Stimulated activated naive B cell treated with anti-CD40 and anti-IgM and Interleukin-4, amounts not matched to agents 10 μg/mL and 1 μg/mL and 100 μg/mL, for 72 hours (primary cell): ENCODE measurements around the gene CCDC175.

ENCODE experiments used
- ATAC-seq, 2 donors: fragments of 150-1000 bp; cut with Tn5 transposase; replicated peaks; 2 replicates each; pipeline ENCODE4 v1.10.0; 2021; ENCODE audit warnings: moderate library complexity in 1 of 2
- DNase-seq: peaks from one replicate; pipeline ENCODE4 v3.0.0; 2021
- H3K27ac Mint-ChIP-seq: one replicate; pipeline ENCODE4 v1.8.0; 2022; ENCODE audit warnings: mild to moderate bottlenecking, mixed read lengths
- H3K27me3 Mint-ChIP-seq, 2 donors: one replicate each; pipeline ENCODE4 v1.8.0; 2022; ENCODE audit warnings: mixed read lengths in 2 of 2
- H3K36me3 Mint-ChIP-seq, 2 donors: one replicate each; pipeline ENCODE4 v1.8.0; 2022; ENCODE audit warnings: mixed read lengths in 2 of 2, mild to moderate bottlenecking in 1 of 2
- H3K4me1 Mint-ChIP-seq, 2 donors: one replicate each; pipeline ENCODE4 v1.8.0; 2022; ENCODE audit warnings: mixed read lengths in 2 of 2, mild to moderate bottlenecking in 1 of 2
- H3K4me3 Mint-ChIP-seq, 2 donors: one replicate each; pipeline ENCODE4 v1.8.0; 2022; ENCODE audit warnings: mild to moderate bottlenecking in 2 of 2, mixed read lengths in 2 of 2, moderate library complexity in 1 of 2
- H3K9me3 Mint-ChIP-seq, 2 donors: one replicate each; pipeline ENCODE4 v1.8.0; 2022; ENCODE audit warnings: mixed read lengths in 2 of 2, mild to moderate bottlenecking in 1 of 2

CCDC175 gene

GRCh38 chr14:59455411-59455810 is 121.2 kb downstream of the CCDC175 start:
- Mint-ChIP-seq H3K4me3 (no peak overlapping the region), H3K9me3 (no peaks in the 10 kb centered on the region), H3K4me1 (no peaks in the 10 kb centered on the region), H3K27me3 (peaks cover 0 to 9% of the 10 kb centered on the region in 2 donors), H3K36me3 (peaks cover 38 to 63% of the 10 kb centered on the region in 2 donors), H3K27ac (no peak overlapping the region)
- ATAC-seq (no peak), DNase-seq (no peak)
